ENCODE results near the gene USF1.
"Not testable (repeated sequence)": the region's sequence is repeated elsewhere in the genome, so short reads cannot be mapped to it uniquely, and the experiment has no call there.

The USF1 gene

GRCh38 chr1:161018631-161018930 is 27.2 kb downstream of the USF1 start:
- DNase-seq = no peak

- DNase-seq = no peak
Observed at GRCh38 chr1:161017756-161018630, 27.8 kb downstream of the USF1 start.

DNA sequence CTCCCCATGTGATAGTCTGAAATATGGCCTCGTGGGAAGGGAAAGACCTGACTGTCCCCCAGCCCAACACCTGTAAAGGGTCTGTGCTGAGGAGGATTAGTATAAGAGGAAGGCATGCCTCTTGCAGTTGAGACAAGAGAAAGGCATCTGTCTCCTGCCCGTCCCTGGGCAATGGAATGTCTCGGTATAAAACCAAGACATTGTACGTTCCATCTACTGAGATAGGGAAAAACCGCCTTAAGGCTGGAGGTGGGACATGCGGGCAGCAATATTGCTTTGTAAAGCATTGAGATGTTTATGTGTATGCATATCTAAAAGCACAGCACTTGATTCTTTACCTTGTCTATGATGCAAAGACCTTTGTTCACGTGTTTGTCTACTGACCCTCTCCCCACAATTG is 28.6 kb downstream of the USF1 start:
- DNase-seq = not testable (repeated sequence)

GRCh38 chr1:161016683-161017082 is 29.1 kb downstream of the USF1 start:
- DNase-seq = not testable (repeated sequence)

DNA sequence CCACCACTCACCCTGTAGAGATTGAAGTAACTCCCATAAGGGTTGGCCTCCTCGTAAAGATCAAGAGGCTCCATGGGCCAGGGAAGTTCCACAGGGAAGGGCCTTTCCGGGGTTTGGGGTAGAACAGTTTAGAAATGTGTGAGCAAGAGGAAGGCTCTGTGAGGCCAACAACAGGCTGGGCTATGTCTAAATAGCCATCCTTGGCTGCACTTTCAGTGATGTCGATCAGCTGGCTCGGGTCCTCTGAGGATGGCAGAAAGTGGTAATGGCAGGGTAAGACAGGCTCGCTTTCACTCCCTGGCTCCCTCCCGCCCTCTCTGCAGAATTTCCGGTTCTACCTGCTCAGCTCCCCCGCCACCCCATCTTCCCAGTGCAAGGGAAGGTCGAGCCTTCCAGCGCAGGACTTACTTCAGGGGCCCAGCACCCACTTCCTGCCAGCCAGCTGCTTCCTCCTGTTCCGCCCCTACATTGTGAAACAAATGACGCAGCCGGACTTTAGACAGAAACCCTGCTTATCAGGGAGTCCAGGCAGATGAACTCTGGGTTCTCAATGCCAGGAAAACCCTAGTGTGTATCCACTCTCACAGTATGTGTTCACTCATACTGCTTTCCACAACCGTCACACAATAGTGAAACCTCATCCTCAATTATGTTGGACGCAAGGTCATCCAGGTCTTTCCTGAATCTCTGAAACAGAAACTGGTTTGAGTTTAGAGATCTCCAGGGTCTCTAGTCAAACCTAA is 32.1 kb downstream of the USF1 start:
- peak; percentile 91 for DNase-seq

DNA sequence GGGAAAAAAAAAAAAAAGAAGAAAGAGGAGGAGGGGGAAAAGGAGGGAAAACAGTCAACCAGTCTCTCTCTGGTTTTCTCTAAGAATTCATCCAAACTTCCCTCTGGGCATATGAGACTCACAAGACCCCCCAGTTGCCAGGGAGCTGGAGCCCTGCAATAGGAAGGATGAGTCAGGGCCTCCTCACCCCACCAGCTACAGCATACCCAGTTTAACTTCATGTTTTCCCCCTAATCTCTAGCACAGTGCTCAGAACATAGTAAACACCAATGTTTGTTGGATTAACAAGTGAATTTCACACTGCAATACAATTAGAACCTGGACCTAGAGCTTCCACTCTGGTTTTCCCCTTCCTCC is 32.7 kb downstream of the USF1 start:
- DNase-seq = peak; percentile 48

DNA sequence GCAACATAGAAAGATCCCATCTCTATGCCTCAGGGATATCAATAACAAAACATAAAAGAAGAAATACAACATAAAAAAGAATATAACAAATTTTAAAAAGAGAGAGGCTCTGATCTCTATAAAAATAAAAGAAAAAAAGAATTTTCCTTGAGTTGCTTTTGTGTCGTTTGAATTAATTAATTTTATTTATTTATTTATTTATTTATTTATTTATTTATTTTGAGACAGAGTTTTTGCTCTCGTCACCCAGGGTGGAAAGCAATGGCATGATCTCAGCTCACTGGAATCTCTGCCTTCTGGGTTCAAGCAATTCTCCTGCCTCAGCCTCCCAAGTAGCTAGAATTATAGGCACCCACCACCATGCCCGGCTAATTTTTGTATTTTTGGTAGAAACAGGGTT is 33.4 kb downstream of the USF1 start:
- no peak for DNase-seq

GRCh38 chr1:161009602-161010211 is 36.1 kb downstream of the USF1 start:
- no peak for DNase-seq

DNA sequence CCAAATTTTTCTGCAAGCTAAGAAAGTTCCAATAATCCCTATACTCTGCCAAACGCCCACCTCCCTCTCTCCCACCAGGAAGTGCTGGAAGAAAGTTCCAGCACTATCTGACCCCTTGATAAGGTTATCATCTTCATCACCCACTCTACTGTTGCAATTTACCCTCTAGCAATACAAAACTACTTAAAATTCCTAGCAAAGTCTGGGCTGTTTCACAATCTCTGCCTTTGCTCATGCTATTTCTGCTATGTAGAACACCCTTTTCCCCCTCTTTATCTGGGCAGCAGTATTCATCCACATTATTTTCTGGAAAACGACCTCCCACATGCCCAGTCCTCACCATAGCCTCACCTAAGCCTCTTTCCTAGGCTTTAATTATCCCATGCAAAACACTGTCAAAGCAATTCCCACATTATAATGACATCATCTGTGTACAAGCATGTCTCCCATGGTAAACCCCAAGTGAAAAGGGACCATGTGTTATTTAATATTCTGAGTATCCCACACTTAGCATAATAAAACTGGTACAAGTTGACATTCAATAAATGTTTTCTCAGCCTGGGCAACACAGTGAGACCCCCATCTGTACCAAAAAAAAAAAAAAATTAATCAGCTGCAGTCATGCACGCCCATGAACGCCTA is 36.8 kb downstream of the USF1 start:
- DNase-seq = no peak

DNA sequence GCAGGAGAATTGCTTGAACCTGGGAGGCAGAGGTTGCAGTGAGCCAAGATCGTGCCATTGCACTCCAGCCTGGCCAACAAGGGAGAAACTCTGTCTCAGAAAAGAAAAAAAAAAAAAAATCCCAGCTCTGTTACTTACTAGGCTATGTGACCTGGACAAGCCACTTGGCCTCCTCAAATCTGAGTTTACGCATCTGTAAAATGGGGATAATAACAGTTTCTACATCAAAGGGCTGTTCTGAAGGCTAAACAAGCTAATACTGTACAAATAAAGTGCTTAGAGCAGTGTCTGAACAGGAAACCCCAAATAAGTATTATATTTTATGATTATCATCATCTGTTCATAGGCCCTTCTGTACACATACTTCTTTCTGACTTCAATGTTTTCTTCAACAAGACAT is 38.4 kb downstream of the USF1 start:
- DNase-seq = no peak

DNA sequence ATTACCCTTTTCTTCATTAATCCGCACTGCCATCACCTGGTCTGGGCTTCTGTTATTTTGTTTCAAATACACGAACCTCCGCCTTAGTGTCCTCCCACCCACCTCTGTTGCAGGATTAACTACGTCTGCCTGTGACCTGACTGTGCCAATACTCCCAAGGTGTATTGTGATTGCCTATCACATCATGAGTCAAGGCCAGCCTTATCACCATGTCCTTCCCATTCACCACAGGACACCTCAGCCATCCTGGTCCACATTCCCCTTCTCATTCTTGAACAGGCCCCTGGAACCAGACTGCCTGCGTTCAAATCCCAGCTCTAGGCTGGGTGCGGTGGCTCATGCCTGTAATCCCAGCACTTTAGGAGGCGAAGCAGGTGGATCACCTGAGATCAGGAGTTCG is 39.2 kb downstream of the USF1 start:
- no peak for DNase-seq

DNA sequence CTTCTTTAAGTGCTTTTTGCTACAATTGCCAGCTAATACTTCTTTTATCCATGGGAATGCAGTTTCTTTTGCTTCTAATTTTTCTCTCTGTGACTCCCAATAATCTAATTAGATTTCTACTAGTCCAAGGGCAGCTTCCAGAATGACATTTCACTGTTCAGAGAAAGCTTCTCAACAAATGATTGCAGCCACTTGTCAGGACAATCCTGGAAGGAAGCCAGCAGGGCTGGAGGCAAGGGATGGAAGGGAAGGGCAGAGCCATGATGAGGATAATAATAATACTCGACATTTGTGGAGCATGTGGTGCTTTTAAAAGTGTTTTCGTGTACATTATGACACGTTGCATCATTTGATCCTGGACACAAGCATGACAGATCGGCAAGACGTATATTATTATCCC is 44.3 kb downstream of the USF1 start:
- DNase-seq = peak; percentile 75

DNA sequence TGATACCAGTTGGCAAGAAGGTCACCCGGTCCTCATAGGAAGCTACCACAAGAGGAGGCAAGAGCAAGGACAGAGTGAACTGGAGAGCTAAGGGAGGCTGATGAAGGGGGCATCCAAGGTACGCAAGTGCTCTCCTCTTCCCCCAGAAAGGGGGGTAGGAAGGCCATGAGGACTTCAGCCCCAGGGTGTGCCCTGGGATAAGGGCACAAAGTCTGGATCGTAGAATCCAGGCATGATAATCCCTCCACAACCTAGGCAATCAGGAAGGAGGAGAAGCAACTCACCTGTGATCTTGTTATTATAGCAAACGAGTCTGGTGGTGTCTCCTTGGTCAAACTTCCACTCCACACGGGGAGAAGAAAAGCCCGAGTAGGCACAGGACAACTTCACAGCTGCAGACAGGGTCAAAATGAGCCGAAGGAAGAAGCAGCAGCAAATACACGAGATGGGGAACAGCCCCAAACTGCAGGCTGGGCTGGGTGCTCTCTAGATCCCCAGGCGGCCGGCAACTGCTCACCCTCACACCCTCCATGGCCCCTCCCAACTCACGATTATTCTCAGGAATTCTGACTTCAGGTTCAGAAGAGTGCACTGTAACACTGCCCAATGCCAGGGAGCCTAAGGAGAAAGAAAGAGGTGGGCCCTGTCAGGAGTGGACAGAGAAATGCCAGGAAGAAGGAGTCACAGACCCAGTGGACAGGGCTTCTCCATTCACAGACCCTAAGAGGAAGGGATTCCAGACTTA is 44.9 kb downstream of the USF1 start:
- no peak for DNase-seq

- DNase-seq = no peak
Observed at GRCh38 chr1:160999376-160999775, 46.4 kb downstream of the USF1 start.

DNA sequence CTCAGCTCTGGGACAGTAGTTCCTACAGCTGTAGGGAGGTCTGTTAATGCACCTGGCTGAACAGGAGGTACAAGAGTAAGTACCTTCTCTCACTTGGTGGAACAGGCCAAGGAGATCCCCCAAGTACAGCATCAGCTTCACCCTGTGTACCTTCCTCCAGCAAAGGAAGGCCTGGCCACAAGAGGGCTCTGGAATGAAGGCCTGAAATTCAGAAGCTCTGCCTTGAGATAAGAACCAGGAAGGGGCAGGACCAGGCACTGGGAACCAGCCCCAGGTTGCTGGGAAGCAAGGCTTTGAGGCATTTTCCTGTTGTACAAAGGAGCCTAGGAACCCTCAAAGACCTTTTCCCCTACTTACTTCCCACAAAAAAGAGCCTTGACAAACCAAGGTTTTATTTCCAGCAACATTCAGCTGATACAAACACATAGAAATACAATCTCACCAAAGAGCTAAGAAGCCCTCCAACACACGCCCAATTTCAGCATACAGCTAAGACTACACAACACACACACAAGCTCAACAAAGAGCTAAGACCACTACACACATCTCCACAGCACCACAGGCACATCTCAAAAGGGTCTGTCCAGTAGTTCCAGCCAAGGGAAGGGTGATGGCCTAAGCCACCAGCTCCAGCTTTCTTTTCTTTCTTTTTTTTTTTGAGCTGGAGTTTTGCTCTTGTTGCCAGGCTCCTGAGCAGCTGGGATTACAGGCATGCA is 48.3 kb downstream of the USF1 start:
- DNase-seq = peak; percentile 69

DNA sequence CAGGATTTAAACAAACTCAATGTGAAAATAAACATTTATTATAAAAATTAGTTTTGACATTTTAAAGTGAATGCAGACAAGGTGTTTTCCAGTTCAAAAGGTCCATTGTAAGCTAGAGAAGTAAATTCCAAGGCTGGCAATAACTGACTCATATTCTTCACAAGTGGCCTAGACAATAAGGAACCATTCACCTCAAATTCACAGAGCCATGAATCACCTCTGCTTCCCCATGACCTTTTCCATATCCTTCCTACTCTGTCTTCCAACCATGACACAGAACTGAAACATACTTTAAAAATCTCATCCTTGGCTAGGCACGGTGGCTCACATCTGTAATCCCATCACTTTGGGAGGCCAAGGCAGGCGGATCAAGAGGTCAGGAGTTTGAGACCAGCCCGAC is 49.6 kb downstream of the USF1 start:
- DNase-seq = no peak

DNA sequence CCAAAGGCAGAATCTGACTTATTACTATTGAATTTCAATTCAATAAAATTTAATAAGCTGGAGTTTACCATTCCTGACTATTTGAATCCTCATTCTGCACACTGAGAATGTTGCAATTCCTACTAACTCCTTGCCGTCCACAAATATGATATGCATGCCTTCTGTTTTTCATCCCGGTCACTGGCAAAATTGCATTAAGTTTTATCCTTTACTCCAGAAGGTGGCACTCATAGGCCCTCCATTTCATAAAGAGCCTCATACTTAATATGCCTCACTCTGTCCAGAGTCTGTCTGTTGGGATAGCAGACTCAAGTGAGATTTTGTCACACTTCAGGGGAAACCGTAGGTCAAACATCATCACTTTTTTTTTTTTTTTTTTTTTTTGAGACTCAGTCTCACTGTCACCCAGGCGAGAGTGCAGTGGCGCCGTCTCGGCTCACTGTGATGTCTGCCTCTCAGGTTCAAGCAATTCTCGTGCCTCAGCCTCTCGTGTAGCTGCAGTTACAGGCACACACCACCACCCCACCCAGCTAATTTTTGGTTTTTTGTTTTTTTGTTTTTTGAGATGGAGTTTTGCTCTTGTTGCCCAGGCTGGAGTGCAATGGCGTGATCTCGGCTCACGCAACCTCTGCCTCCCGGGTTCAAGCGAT is 52.1 kb downstream of the USF1 start:
- peak; percentile 52 for DNase-seq

GRCh38 chr1:160992036-160992435 is 53.7 kb downstream of the USF1 start:
- not testable (repeated sequence) for DNase-seq

Data from MV-4-11 (cell line).